Ishikawa (cell line): Measurements from ENCODE around the gene VTA1.

Experiments used
- CEBPB ChIP-seq: IDR thresholded peaks from 2 replicates; pipeline ENCODE4 v1.6.1; 2012
- CREB1 ChIP-seq: IDR thresholded peaks from 2 replicates; pipeline ENCODE4 v1.6.1; 2012; ENCODE audit warnings: low read depth
- EGR1 ChIP-seq: IDR thresholded peaks from 2 replicates; pipeline ENCODE4 v1.6.1; 2012
- EP300 ChIP-seq: IDR thresholded peaks from 2 replicates; pipeline ENCODE4 v1.6.1; 2012; ENCODE audit warnings: borderline replicate concordance
- RAD21 ChIP-seq: IDR thresholded peaks from 2 replicates; pipeline ENCODE4 v1.6.1; 2012; ENCODE audit warnings: low read depth
- TAF1 ChIP-seq: IDR thresholded peaks from 2 replicates; pipeline ENCODE4 v1.6.1; 2012; ENCODE audit warnings: low read depth, mild to moderate bottlenecking
- YY1 ChIP-seq: IDR thresholded peaks from 2 replicates; pipeline ENCODE4 v1.6.1; 2012; ENCODE audit warnings: low read depth
- TF ChIP-seq, protein P1 (sequence below): IDR thresholded peaks from 2 replicates; pipeline ENCODE4 v1.6.1; 2012

DNA sequence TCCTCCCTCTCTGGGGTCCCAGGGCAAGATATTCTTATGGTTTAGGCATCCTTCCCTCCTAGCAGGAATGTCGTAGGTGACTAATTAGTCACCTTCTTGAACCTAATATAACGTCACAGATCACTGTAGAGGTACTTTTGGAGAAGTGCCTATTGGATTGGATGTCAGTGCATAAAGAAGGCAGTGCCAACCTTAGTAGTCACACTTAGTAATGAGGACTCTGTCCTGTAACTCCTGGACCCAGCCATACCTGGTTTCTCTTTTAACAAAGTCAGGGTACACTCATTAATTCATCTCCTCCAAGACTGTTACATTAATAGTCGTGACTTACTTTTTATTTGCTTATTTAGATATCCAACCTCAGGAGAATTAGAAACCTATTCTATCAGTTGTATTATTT is 20.0 kb downstream of the VTA1 start:
- no peak for TF ChIP-seq TAF1
- TF ChIP-seq EP300: no peak
- no peak for TF ChIP-seq CEBPB
- no peak for TF ChIP-seq YY1
- TF ChIP-seq, protein P1, sequence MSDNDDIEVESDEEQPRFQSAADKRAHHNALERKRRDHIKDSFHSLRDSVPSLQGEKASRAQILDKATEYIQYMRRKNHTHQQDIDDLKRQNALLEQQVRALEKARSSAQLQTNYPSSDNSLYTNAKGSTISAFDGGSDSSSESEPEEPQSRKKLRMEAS: no peak
- no peak for TF ChIP-seq EGR1
- no peak for TF ChIP-seq RAD21
- TF ChIP-seq CREB1: no peak
